HG03439 (cell line): ENCODE results near the gene CHGA.
A peak's percentile ranks its signal among the peaks of the same experiment; 100 is the strongest.

Experiments used
- ATAC-seq: cut with Tn5 transposase; IDR thresholded peaks from one replicate; pipeline ENCODE4 v1.9.1; 2021; ENCODE audit warnings: mild to moderate bottlenecking, moderate library complexity; ENCODE audit not compliant: unreplicated experiment

Gene CHGA

GRCh38 chr14:92942976-92943710, 20.2 kb downstream of the CHGA start:
- no peak for ATAC-seq

- ATAC-seq, result no peak
Observed at GRCh38 chr14:92943855-92944570, 21.1 kb downstream of the CHGA start.

- ATAC-seq, result no peak
Observed at GRCh38 chr14:92944976-92945375, 22.0 kb downstream of the CHGA start.

GRCh38 chr14:92945544-92945943, 22.6 kb downstream of the CHGA start:
- no peak for ATAC-seq

DNA sequence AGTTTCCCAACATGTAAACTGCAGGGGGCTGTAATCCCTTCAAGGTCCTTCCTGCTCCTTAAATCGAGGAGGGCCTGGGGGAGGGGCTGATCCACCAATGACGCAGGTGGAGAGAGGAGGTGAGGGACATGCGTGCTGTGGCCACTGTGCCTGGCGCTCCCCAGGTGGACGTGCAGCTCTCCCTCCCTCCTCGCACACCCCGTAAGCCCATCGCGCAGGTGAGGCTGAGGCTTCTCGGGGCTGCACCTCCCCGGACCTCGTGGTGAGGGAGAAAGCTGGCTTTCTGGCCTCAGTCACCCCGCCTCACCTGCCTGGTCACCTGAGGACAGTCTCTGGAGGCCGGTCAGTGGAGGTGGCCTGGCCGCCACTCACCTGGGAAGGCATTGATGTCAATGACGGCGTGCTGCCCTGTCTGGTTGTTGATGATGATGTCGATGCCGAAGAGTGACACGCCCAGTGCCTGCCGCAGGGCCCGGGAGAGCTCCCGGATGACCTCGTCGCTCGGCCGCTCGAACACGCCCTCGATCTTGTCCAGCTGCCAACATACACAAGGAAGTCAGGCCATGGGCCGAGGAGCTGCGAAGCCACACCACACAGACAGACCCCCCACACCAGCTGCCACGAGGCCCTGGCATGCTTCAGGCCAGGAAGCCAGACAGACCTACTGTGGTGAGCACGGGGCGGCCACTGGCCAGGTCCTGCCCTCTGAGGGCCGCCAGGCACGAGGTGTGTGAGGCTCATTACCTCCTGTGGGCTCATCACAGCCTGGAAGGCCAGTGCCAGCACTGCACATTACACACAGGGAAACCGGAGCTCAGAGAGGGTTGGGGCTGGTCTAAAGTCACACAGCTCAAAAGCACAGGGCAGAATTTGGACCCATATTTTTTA, 23.3 kb downstream of the CHGA start:
- no peak for ATAC-seq

DNA sequence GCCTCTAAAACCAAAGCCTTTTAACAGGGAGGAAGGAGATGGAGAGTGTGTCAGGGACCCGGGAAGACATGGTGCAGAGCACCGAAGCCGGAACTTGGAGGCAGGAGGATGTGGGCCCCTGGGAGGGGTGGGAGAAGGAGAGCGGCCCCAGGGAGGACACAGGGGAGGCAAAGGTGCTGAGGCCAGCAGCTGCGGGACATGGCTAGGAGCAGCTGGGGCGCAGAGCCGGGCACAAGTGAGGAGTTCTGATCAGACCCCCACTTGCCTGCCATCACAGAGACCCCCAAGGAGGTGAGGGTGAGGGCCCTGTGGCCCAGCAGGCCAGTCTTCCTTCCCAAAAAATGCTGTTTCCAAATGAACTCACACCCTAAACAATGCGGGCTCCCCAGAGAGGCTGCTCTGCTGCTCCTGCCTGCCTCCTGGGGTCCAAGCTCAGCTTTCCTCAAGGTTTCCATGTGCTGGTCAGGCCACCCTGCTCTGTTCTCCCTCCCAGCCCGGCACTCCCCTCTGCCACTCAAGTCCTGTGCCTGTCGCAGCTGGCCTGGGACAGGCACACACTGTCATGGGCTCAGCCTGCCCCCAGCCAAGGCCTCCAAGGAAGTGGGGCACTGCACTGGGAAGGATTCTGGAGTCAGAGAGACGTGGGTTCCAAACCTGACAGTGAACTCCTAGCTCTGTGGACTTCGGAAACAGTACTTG, 24.0 kb downstream of the CHGA start:
- ATAC-seq, result no peak

DNA sequence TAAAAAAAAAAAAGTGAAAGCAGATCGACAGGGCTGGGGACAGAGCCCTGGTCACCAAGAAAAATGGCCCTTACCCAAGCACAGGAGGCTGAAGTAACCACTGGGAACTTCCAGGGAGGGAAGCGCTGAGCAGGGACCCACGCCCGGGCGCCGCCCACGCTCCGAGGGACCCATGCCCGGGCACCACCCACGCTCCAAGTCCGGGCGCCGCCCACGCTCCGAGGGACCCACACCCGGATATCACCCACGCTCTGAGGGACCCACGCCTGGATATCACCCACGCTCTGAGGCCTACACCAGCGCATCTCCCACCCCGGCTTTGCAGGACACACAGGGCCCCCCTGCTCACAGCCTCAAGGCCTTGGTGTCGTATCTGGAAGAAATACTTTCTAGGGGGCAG, 25.7 kb downstream of the CHGA start:
- no peak for ATAC-seq

GRCh38 chr14:92949496-92950192, 26.7 kb downstream of the CHGA start:
- no peak for ATAC-seq

DNA sequence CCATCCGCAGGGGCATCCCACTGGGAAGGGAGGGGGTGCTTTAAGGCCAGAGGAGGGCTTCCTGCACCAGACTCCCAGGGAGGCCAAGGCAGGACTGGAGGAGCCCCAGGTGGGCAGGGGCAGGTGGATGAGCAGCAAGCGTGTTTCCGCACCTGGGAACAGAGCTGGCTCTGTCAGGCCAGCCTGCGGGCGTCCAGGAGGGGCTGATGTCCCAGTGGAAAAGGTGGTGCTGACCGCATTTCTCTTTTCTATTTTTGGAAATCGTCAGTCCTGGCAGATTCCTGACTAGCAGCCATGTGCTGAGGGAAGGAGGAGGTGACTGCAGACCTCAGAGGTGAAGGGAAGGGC, 27.2 kb downstream of the CHGA start:
- ATAC-seq, result no peak

DNA sequence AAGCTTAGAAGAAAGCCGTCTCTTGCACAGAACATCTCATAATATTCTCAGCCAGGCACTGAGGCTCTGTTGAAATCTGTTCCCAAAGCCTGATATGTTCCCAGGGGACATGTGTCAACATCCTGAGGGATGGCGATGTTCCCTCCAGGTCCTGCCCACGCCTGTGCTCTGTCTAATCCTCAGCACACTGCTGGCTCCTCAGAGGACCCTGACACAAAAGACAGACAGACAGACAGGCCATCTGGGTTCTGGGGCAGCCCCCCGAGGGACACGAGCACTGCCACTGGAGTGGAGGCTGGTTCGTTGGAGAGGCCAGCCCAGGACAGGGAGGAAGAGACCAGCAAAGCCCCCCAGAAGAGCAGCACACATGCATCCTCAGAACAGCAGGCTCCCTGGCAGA, 27.8 kb downstream of the CHGA start:
- ATAC-seq, result no peak

- no peak for ATAC-seq
Observed at GRCh38 chr14:92951261-92951660, 28.3 kb downstream of the CHGA start.

GRCh38 chr14:92951912-92952471, 29.0 kb downstream of the CHGA start:
- ATAC-seq, result peak; percentile 91

GRCh38 chr14:92952481-92953298, 29.7 kb downstream of the CHGA start:
- ATAC-seq, result no peak

DNA sequence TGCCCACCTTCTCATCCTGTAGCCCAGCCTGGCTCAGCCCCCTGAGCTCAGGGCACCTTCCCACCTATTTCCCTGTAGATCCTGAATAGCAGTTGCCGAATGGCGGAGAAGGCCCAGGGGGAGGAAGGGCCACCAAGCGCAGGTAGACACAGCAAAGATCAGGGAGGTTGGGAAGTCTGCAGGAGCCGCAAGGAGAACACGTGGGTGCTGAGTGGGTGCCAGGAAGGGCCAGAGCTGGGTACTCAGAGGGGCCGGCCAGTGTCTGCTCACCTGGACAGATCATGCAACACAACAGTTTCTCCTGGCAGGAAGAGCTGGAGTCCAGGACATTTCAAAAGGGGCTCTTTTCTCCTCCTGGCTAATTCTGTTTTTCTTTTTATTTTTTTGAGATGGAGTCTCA, 30.6 kb downstream of the CHGA start:
- no peak for ATAC-seq

DNA sequence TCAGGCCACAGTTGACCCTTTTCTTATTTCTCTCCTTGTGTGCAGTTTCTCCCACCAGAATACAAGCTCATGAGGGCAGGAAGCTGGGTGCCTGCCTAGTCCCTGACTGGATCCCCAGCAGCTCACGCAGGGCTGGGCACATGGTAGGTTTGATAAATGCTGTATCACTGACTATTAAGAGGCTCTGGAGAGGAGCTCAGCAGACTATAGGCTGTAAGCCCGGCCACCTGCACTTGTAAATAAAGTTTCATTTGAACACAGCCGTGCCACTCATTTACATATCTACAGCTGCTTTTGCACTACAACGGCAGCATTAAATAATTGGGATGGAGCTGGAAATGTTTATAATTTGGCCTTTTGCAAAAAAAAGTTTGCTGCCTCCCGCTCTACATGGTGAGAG, 32.0 kb downstream of the CHGA start:
- no peak for ATAC-seq

DNA sequence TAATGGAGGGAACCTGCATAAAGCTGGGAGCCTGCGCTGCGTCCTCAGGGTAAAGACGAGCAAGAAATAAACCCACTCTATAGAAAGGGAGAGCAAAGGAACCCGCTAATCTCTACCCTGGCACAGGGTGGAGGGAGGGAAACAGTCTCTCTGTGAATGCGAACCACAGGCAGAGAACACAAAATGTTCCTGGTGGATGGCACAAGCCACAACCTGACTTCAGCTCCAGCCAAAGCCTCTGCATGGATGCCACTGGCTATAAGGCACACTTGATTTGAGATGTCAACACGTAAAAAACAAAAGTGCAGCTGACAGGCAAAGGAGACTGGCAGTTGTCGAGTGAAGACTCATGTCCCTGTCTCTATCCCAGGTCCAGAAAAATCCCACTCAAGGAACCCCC, 32.4 kb downstream of the CHGA start:
- no peak for ATAC-seq

DNA sequence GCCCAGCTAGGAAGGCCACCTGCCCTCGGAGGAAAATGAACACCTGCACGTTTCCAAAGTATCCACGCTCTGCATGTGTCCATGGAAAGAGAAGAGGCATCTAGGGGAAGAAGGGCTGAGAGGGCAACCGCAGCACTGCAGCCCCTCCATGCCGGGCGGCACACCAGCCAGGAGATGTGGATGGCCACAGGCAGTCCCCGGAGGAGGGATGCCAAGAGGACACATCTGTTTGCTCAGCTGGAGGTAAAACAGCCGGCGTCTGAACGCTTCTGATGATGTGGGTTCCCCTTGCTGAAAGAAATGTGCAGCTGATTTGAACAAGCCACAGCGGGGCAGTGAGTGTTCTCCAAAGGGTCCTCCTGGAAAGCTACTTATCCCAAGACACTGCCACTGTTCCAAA, 34.0 kb downstream of the CHGA start:
- ATAC-seq, result no peak

DNA sequence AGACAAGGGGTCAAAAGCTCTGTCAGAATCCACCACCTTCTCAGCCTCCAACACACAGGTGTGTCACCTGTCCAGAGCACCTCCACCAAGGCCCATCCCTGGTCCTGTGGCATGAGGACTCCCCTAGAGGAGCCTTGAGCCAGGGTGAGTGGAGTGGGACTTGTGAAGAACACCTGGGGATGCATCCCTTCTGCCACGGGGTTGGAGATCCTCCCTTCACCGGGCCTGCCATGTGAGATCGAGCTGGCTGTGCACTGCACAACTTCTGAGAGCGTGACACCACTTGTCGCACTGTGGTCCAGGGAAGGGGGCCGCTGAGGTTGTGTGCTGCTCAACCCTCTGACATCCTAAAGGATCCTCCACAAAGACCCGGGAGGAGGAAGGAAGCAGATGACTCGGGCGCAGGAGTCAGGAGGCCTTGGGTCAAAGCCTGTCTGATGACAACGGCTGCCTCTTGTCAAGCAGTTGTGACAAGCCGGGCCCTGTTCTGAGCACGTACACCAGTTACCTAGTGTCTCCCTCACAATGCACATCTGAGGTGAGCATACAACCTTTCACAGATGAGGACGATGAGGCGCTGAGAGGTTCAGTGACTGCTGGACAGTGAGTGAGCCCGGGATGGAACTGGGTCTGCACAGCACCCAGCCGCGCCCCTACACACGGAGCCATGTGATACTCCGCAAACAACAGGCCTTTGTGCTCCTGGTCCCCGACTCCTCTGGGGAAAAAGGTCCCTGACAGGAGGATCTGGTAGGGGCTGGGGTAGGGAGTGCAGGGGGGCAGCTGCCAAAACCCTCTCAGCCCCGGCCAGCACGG, 35.6 kb downstream of the CHGA start:
- no peak for ATAC-seq

GRCh38 chr14:92959189-92959531, 36.2 kb downstream of the CHGA start:
- ATAC-seq, result no peak
